GM12878 (cell line): ENCODE results near the gene PMPCA. TPM values are rescaled to one million over a fixed set of nuclear protein-coding genes. Genes with fewer than 3 reads are reported as not detected.

Source experiments
- ATAC-seq: fragments of 200-7000 bp; cut with Tn5 transposase; 3 replicates; pipeline ENCODE4 v1.9.1; 2020; ENCODE audit warnings: mild to moderate bottlenecking, moderate library complexity
- BruUV-seq: library from RNA; stranded (reverse); fragments of 400-500 nt; replicated peaks from 2 replicates; lab custom pipeline; 2021; lab: Mats Ljungman, UMichigan
- CTCF ChIA-PET: fragments of 300-600 bp; sonication (Branson Sonifier 250); formaldehyde crosslinking; extraction: SDS; loops from one replicate; lab custom pipeline; 2021; ENCODE audit warnings: inconsistent platforms; lab: Yijun Ruan, JAX
- POLR2A ChIA-PET: fragments of 350-600 bp; formaldehyde crosslinking; extraction: SDS; loops from one replicate; lab custom pipeline; 2021; ENCODE audit warnings: inconsistent platforms; lab: Charles Lee
- RAD21 ChIA-PET: fragments of 300-600 bp; sonication (Branson Sonifier 250); formaldehyde crosslinking; loops from one replicate; lab custom pipeline; 2023; ENCODE audit warnings: antibody characterized with exemption; ENCODE audit not compliant: unreplicated experiment; lab: Charles Lee
- SMC1A ChIA-PET: fragments of 300-600 bp; sonication (Branson Sonifier 250); formaldehyde crosslinking; loops from one replicate; lab custom pipeline; 2023; ENCODE audit not compliant: unreplicated experiment, uncharacterized antibody; lab: Charles Lee
- DNase-seq: peaks from one replicate; pipeline ENCODE4 v3.0.0-alpha.2; 2011; ENCODE audit warnings: low read depth, low spot score
- FAIRE-seq: peaks from 3 replicates; lab custom pipeline; 2011; peaks lifted over from hg19 to GRCh38; lab: Jason Lieb, UNC
- H2AFZ ChIP-seq: 2 replicates; pipeline ENCODE4 v1.6.0; 2011; ENCODE audit warnings: low read depth, low read length, control low read depth; ENCODE audit not compliant: control insufficient read depth
- H3K27ac ChIP-seq: 2 replicates; pipeline ENCODE4 v1.5.1; 2011; ENCODE audit warnings: control low read depth; ENCODE audit not compliant: control insufficient read depth, insufficient read depth
- H3K27me3 ChIP-seq, 2 experiments: replicated peaks in 1 of 2; 2 replicates each; pipeline versions ENCODE4 v1.6.0 to v1.6.1; 2011; ENCODE audit warnings: low read length in 1 of 2; ENCODE audit not compliant: control insufficient read depth in 2 of 2, insufficient read depth in 2 of 2
- H3K36me3 ChIP-seq, 2 experiments: 2 replicates each; pipeline ENCODE4 v1.5.1; 2011; ENCODE audit warnings: low read length in 1 of 2; ENCODE audit not compliant: control insufficient read depth in 2 of 2, insufficient read depth in 2 of 2
- H3K4me1 ChIP-seq: 2 replicates; pipeline ENCODE4 v1.6.1; 2011; ENCODE audit warnings: mild to moderate bottlenecking, low read length, moderate library complexity, mixed read lengths; ENCODE audit not compliant: control insufficient read depth, insufficient read depth
- H3K4me2 ChIP-seq: 2 replicates; pipeline ENCODE4 v1.6.0; 2011; ENCODE audit warnings: control low read depth; ENCODE audit not compliant: control insufficient read depth, insufficient read depth
- H3K4me3 ChIP-seq: fragments of 200-600 bp; sonication (generic); 2 replicates; pipeline ENCODE4 v1.5.1; 2016
- H3K79me2 ChIP-seq: 2 replicates; pipeline ENCODE4 v1.6.0; 2011; ENCODE audit warnings: low read length; ENCODE audit not compliant: control insufficient read depth, insufficient read depth
- H3K9ac ChIP-seq: 2 replicates; pipeline ENCODE4 v1.8.0; 2011; ENCODE audit warnings: low read length, control low read depth, mixed read lengths; ENCODE audit not compliant: control insufficient read depth, insufficient read depth
- H3K9me3 ChIP-seq: replicated peaks from 3 replicates; pipeline ENCODE4 v1.5.1; 2011; ENCODE audit warnings: mild to moderate bottlenecking, low read length; ENCODE audit not compliant: control insufficient read depth, insufficient read depth
- H4K20me1 ChIP-seq: 2 replicates; pipeline ENCODE4 v1.6.0; 2011; ENCODE audit not compliant: control insufficient read depth, insufficient read depth
- ETV6 ChIP-seq, 2 experiments: fragments of 450-650 bp in 1 of 2; IDR thresholded peaks in 1 of 2; conservative IDR thresholded peaks in 1 of 2; 2 replicates each; pipeline ENCODE4 v1.6.1; 2014; ENCODE audit warnings: antibody characterized with exemption in 1 of 2, borderline replicate concordance in 1 of 2, low read depth in 1 of 2, mild to moderate bottlenecking in 1 of 2, moderate library complexity in 1 of 2
- FOS ChIP-seq: IDR thresholded peaks from 3 replicates; pipeline ENCODE4 v1.6.1; 2011; ENCODE audit warnings: borderline replicate concordance; ENCODE audit not compliant: insufficient read length; ENCODE audit errors: extremely low read depth
- HDAC6 ChIP-seq: fragments of 200-600 bp; sonication (generic); IDR thresholded peaks from one replicate; pipeline ENCODE4 v1.8.0; 2017; ENCODE audit warnings: antibody characterized with exemption; ENCODE audit not compliant: unreplicated experiment
- PML ChIP-seq: IDR thresholded peaks from 2 replicates; pipeline ENCODE4 v1.6.1; 2012; ENCODE audit warnings: low read length, inconsistent platforms
- POLR2A ChIP-seq: IDR thresholded peaks from 2 replicates; pipeline ENCODE4 v1.6.1; 2011; ENCODE audit warnings: low read depth, mild to moderate bottlenecking, low read length
- WGBS: methylation state at CpG from one replicate; pipeline ENCODE4 v1.1.6; 2016; ENCODE audit warnings: low lambda C conversion rate; ENCODE audit not compliant: insufficient replicate concordance, insufficient coverage; ENCODE audit errors: missing lambda C conversion rate; 5-methylcytosine and 5-hydroxymethylcytosine counted together
- in situ Hi-C: fragments of 300-500 bp; cut with MboI; formaldehyde crosslinking; loops from 9 replicates; pipeline ENCODE4 v1.14.3; 2018; ENCODE audit warnings: mixed read lengths
- intact Hi-C: fragments of 100-400 bp; cut with micrococcal nuclease; formaldehyde crosslinking; loops from one replicate; pipeline ENCODE4 v1.14.2; 2022; ENCODE audit not compliant: unreplicated experiment
- polyA plus RNA-seq, 11 experiments: library from polyadenylated mRNA; depleted of rRNA in 4 of 11; unstranded in 6 of 11; stranded (reverse) in 5 of 11; fragments of >200 nt; fragmentation: Nextera tagmentation in 4 of 11; fragmentation: Illumina TruSeq in 1 of 11; extraction: Ambion mirVana in 4 of 11; extraction: Trizol in 1 of 11; gene quantifications; 1 replicate in 1 of 11; 2 replicates in 10 of 11; pipeline versions ENCODE4 v1.2.1 to v1.2.3, GENCODE V29; 2011 to 2016; ENCODE audit warnings: inconsistent platforms in 2 of 11, missing spikeins in 2 of 11, low read depth in 1 of 11
- total RNA-seq, 4 experiments: library from RNA; depleted of rRNA in 3 of 4; stranded (reverse); fragments of >200 nt in 3 of 4; fragmentation: Illumina TruSeq in 1 of 4; extraction: Trizol in 1 of 4; gene quantifications; 2 replicates each; pipeline versions ENCODE4 v1.2.1 to v1.2.3, GENCODE V29; 2013 to 2021
- TF ChIP-seq, protein P1 (sequence below): fragments of 450-650 bp; IDR thresholded peaks from 2 replicates; pipeline ENCODE4 v1.6.1; 2016; ENCODE audit warnings: mild to moderate bottlenecking

The PMPCA gene
- total and polyA plus RNA-seq, 10 of the 15 experiments (the other 5 are each of a cell fraction or from before 2014, with no cell fraction given) = 8.1 to 137 (median 75.7) TPM

DNA sequence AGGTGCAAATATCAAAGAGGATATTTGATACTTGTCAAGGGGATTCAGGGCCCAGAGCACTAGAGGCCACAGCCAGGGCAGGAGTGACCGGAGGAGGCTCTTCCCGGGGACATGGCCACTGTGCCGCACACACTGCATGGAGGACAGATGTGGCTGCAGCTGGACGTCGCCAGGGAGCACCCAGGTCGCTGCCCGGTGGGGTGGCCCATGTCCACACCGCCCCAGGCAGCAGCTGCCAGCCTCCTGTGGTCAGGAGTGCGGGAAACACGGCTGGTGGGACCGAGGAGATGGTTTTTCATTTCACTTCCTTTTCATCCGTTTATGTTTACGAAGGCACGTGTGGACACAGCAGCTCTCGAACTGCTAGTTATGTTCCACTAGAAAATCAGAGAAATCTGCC is 57.3 kb downstream of the PMPCA start:
- RAD21 ChIA-PET = no interaction called here
- WGBS = 87% methylated on average over 15 of the region's 15 CpGs
- ATAC-seq = no peak
- CTCF ChIA-PET = no interaction called here
- no peaks in the 10 kb centered on the region for H3K4me1 ChIP-seq
- in situ Hi-C loops (no loop called here), intact Hi-C loops (no loop called here)
- H3K36me3 ChIP-seq = peaks cover 32 to 35% of the 10 kb centered on the region in 2 experiments
- POLR2A ChIA-PET = no interaction called here
- peak; percentile 28; the same call in 1 of the 2 replicates for TF ChIP-seq POLR2A
- TF ChIP-seq HDAC6 = no peak
- no TSS peak for BruUV-seq
- no peak overlapping the region for H3K4me3 ChIP-seq
- no peaks in the 10 kb centered on the region for H3K9me3 ChIP-seq
- FAIRE-seq = no peak
- no peak overlapping the region for H2AFZ ChIP-seq
- no peaks in the 10 kb centered on the region for H3K27me3 ChIP-seq
- SMC1A ChIA-PET = no interaction called here
- DNase-seq = no peak
- no peak overlapping the region for H3K27ac ChIP-seq
- peaks cover 2% of the 10 kb centered on the region; the same call in 1 of the 2 replicates for H4K20me1 ChIP-seq
- H3K79me2 ChIP-seq = no peaks in the 10 kb centered on the region
- H3K9ac ChIP-seq = no peak overlapping the region
- no peak overlapping the region for H3K4me2 ChIP-seq

DNA sequence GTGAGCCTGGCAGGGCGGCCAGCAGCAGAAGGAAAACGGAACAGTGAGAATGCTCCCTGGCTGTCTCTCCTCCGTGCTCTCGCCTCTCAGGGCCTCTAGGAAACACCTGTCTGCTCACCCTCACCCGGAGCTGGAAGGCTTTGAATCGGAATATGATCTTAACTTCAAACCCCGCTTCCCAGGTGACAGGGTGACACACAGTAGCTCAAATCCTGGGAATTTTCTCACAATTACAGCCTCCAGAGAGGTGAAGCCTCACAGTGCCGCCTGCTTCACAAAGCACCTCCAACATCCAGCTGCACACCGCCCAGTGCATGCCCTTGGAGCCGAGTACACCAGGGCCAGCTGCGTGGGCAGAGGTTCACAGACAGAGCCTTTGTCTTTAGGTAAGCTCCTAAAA is 59.9 kb downstream of the PMPCA start:
- in situ Hi-C loops (no loop called here), intact Hi-C loops (no loop called here)
- POLR2A ChIA-PET = interaction anchor here (0.6 to 1.1 kb wide), 2 partner anchors 10 to 11 kb away, joined by 3 read pairs; no protein-coding TSS in a partner anchor
- DNase-seq (no peak), FAIRE-seq (no peak), ATAC-seq (no peak)
- CTCF ChIA-PET = no interaction called here
- no peaks in the 10 kb centered on the region for H3K4me1 ChIP-seq
- H3K9me3 ChIP-seq = no peaks in the 10 kb centered on the region
- H4K20me1 ChIP-seq = peaks cover 2% of the 10 kb centered on the region; the same call in 1 of the 2 replicates
- no peak overlapping the region for H3K9ac ChIP-seq
- H3K36me3 ChIP-seq = peaks cover 38% of the 10 kb centered on the region in 2 experiments
- H3K79me2 ChIP-seq = no peaks in the 10 kb centered on the region; the same call in 1 of the 2 replicates
- no peak overlapping the region for H3K4me2 ChIP-seq
- TF ChIP-seq, protein P1, sequence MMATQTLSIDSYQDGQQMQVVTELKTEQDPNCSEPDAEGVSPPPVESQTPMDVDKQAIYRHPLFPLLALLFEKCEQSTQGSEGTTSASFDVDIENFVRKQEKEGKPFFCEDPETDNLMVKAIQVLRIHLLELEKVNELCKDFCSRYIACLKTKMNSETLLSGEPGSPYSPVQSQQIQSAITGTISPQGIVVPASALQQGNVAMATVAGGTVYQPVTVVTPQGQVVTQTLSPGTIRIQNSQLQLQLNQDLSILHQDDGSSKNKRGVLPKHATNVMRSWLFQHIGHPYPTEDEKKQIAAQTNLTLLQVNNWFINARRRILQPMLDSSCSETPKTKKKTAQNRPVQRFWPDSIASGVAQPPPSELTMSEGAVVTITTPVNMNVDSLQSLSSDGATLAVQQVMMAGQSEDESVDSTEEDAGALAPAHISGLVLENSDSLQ = no peak
- TF ChIP-seq FOS (no peak), PML (no peak), ETV6 (conservative IDR thresholded peaks at IDR 0.05 in 1 of 2, IDR thresholded peaks at IDR 0.05 in 1 of 2; ENCODE audit: borderline replicate concordance in 1 of 2, low read depth in 1 of 2) (no peak)
- H3K27ac ChIP-seq = no peak overlapping the region
- H3K4me3 ChIP-seq = no peak overlapping the region
- no peaks in the 10 kb centered on the region for H3K27me3 ChIP-seq
- SMC1A ChIA-PET = no interaction called here
- BruUV-seq = no TSS peak
- no peak overlapping the region for H2AFZ ChIP-seq
- WGBS = 97% methylated on average over 11 of the region's 11 CpGs
- RAD21 ChIA-PET = no interaction called here
